Skeletal muscle satellite cell (primary cell): ENCODE data around the gene VPS26A.

Experiments
- H3K27me3 ChIP-seq: 2 replicates; pipeline ENCODE4 v1.7.0; 2013; ENCODE audit warnings: low read length; ENCODE audit not compliant: control insufficient read depth, insufficient read depth
- H3K36me3 ChIP-seq: 2 replicates; pipeline ENCODE4 v1.7.0; 2013; ENCODE audit warnings: mild to moderate bottlenecking, control low read depth, low read length; ENCODE audit not compliant: insufficient read depth
- H3K4me1 ChIP-seq: 2 replicates; pipeline ENCODE4 v1.7.0; 2013; ENCODE audit warnings: low read length; ENCODE audit not compliant: control insufficient read depth, insufficient read depth
- H3K4me2 ChIP-seq: 2 replicates; pipeline ENCODE4 v1.7.0; 2013; ENCODE audit warnings: mild to moderate bottlenecking, low read length
- H3K4me3 ChIP-seq: 2 replicates; pipeline ENCODE4 v1.7.0; 2013; ENCODE audit warnings: low read length
- H3K9ac ChIP-seq: 2 replicates; pipeline ENCODE4 v1.7.0; 2013; ENCODE audit warnings: mild to moderate bottlenecking, low read depth, low read length, moderate library complexity
- H3K9me3 ChIP-seq: replicated peaks from 2 replicates; pipeline ENCODE4 v1.7.0; 2013; ENCODE audit warnings: mild to moderate bottlenecking, control low read depth, low read length

VPS26A gene

DNA sequence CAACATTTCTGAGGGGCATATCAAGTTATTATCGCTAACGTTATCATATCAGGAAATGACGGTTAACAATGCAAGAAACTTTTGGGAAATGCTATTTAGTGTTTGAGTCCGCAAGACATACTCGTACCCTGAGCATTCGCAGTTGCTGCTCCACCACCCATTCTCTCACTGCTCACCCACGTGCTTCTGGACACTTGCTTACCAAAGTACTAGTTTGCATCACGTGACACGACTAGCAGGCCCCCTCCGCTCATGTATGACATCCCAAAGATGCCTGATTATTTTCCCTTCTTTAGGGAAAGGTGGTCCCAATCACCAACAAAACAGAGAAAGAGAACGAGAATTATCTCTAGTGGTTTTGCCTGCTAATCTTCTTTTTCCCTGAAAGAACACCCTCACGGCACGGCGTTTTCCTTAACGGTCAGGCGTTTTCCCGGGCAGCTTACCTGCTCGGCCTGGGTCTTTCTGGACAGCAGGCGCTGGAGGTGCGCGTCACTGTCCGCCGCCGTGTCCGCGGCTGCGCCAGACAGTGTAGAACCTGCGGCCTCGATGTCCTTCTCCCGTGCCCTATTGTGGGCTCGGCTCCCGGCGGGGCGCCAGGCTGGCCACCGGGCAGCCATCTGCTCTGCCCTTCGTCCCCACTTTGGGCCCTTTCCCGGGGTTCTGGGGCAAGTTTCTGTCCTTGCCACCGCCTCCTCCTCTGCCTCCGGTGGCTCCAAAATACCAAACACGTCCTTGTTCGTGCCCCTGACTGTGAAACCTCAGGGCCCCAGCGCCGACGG lies 56.0 kb downstream of the VPS26A start, which contains the start of gene SUPV3L1:
SUPV3L1 (plus strand) TSS at position 492 of the 782 bp plus-strand sequence; CDS start at position 550, 58 bp downstream.
- no peaks in the 10 kb centered on the region for H3K36me3 ChIP-seq
- H3K4me2 ChIP-seq = peak within 1 kb of the TSS; percentile 79
- H3K4me1 ChIP-seq = peaks cover 14% of the 10 kb centered on the region
- H3K9me3 ChIP-seq = no peaks in the 10 kb centered on the region
- peak within 1 kb of the TSS; percentile 91 for H3K9ac ChIP-seq
- peak within 1 kb of the TSS; percentile 86 for H3K4me3 ChIP-seq
- H3K27me3 ChIP-seq = no peaks in the 10 kb centered on the region

DNA sequence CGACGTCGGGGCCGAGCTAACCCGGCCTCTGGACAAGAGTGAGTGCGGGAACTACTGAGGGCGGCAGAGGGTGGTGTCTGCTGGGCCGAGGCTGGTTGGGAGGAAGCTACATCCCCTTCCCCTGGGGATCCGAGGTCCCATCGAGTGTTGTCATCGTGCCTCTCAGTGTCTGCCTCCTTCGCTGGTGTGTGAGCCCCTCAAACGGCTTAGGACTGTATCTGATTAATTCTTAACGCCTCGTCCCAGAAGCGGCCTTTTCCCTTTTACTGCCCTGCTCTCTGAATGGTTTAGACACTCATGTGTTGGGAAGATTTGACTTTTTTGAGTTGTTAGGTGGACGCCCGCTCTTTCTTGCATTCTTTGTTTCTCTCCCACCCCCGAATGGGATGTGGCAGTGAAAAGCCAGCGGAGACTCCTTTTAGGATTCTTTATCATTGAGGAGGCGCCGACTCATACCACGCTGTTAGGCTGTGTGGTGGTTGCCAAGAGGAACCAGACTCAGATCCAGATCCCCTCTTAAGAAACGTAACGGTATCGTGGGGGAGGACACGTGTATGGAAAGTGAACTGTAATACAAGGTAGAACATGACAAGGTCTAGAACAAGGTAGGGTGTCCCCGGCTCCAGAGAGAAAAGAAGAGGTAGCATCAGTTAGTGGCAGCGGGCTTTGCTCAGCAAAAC lies 56.7 kb downstream of the VPS26A start:
- H3K4me3 ChIP-seq = peak overlapping the region; percentile 86

DNA sequence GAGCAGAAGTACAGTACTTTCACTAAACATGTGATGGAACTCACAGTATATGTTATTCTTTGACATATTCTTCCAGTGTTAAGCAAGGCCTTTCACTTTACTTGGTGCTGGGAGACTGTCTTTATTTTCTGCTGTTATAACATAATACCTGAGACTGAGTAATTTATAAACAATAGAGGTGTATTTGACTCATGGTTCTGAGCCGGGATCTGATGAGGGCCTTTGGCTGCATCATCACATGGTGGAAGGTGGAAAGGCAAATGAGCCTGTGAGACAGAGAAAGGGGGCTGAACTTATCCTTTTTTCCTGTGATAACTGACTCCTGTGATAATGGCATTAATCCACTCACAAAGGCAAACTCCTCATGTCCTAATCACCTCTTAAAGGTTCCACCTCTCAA lies 57.5 kb downstream of the VPS26A start:
- peak overlapping the region; percentile 86 for H3K4me3 ChIP-seq
- peaks cover 4% of the 10 kb centered on the region for H3K36me3 ChIP-seq
- peak overlapping the region; percentile 79 for H3K4me2 ChIP-seq
- H3K9ac ChIP-seq = peak overlapping the region; percentile 91
- H3K27me3 ChIP-seq = no peaks in the 10 kb centered on the region
- peaks cover 14% of the 10 kb centered on the region for H3K4me1 ChIP-seq
- no peaks in the 10 kb centered on the region for H3K9me3 ChIP-seq

More for the DNA sequence above, 56.7 kb downstream of the VPS26A start:
- peak overlapping the region; percentile 91 for H3K9ac ChIP-seq
- H3K36me3 ChIP-seq = no peaks in the 10 kb centered on the region
- H3K4me2 ChIP-seq = peak overlapping the region; percentile 79
- peaks cover 14% of the 10 kb centered on the region for H3K4me1 ChIP-seq
- no peaks in the 10 kb centered on the region for H3K9me3 ChIP-seq
- no peaks in the 10 kb centered on the region for H3K27me3 ChIP-seq

DNA sequence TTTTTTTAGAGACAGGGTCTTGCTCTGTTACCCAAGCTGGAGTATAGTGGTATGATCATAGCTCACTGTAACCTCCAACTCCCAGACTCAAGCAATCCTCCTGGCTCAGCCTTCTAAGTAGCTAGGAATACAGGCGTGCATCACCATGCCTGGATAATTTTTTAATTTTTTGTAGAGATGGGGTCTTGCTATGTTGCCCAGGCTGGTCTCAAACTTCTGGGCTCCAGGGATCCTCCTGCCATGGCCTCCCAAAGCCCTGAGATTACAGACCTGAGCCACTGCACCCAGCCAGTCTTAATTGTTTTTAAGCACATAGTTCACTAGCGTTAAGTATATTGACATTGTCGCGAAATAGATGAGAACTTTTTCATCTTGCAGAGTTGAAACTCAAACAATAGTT lies 58.0 kb downstream of the VPS26A start:
- Histone ChIP-seq H3K4me1 (peaks cover 14% of the 10 kb centered on the region), H3K27me3 (no peaks in the 10 kb centered on the region), H3K36me3 (peaks cover 10% of the 10 kb centered on the region), H3K4me3 (no peak overlapping the region), H3K9me3 (no peaks in the 10 kb centered on the region), H3K9ac (no peak overlapping the region), H3K4me2 (no peak overlapping the region)

DNA sequence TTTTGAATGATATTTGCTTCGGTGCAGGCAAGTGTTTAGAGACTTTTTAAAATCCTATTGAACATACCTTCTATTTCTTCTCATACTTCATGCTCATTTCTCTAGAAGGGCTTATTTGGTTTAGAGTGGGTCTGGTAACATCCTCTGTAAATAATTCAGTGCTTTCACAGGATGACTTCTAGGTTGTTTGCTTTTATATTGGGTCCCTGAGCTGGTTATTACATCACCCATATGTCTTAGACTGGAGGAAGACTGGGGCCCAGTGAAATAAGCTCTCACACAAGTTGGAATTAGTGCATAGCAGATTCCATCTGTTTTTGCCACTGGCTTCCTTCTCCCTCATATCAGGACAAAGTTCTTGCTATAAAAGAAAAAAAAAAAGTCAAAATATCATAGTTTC lies 62.5 kb downstream of the VPS26A start:
- H3K4me3 ChIP-seq = no peak overlapping the region
- H3K4me2 ChIP-seq = no peak overlapping the region
- H3K4me1 ChIP-seq = peaks cover under 1% of the 10 kb centered on the region
- no peaks in the 10 kb centered on the region for H3K27me3 ChIP-seq
- H3K9me3 ChIP-seq = no peaks in the 10 kb centered on the region
- no peak overlapping the region for H3K9ac ChIP-seq
- peaks cover 32% of the 10 kb centered on the region for H3K36me3 ChIP-seq

DNA sequence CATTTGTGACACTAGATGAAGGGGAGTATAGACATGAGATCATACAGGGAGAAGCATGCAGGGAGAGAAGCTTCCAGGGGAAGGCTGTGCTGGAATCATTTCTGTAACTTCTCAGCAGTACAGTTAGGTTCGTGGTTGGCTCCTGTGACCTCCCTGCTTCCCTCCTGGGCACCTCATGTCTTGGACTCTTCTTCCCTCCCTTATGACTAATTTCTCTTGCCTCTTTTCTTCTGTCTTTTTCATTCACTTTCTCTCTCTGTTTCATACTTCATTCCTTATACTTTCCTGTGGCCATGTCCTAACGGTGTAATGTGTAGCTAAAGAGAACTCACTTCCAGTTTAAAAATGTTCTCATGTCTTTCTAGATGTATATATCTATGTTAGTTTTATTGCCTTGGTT lies 77.1 kb downstream of the VPS26A start:
- peaks cover 28% of the 10 kb centered on the region for H3K36me3 ChIP-seq
- H3K27me3 ChIP-seq = no peaks in the 10 kb centered on the region
- no peak overlapping the region for H3K4me3 ChIP-seq
- no peaks in the 10 kb centered on the region for H3K4me1 ChIP-seq
- H3K4me2 ChIP-seq = no peak overlapping the region
- H3K9me3 ChIP-seq = no peaks in the 10 kb centered on the region
- H3K9ac ChIP-seq = no peak overlapping the region

DNA sequence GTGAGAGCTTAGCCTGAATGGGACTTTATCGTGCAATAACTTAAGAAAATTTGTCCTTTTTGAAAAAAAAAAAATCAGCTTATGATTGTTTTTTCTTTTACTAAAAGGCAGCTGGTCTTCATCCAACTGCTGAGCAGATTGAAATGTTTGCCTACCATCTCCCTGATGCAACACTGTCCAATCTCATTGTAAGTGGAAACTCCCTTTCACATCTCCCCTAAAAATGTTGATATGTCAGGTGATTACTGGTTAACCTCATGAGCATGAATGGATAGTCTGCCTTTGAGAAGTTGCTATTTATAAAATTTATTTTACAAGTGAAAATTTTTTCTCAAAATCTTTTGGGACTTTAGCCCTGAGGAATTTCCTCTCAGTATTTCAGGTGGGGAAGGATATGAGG lies 78.4 kb downstream of the VPS26A start:
- no peaks in the 10 kb centered on the region for H3K9me3 ChIP-seq
- no peak overlapping the region for H3K9ac ChIP-seq
- no peaks in the 10 kb centered on the region for H3K27me3 ChIP-seq
- H3K4me3 ChIP-seq = no peak overlapping the region
- H3K36me3 ChIP-seq = peaks cover 37% of the 10 kb centered on the region
- no peak overlapping the region for H3K4me2 ChIP-seq
- H3K4me1 ChIP-seq = no peaks in the 10 kb centered on the region

DNA sequence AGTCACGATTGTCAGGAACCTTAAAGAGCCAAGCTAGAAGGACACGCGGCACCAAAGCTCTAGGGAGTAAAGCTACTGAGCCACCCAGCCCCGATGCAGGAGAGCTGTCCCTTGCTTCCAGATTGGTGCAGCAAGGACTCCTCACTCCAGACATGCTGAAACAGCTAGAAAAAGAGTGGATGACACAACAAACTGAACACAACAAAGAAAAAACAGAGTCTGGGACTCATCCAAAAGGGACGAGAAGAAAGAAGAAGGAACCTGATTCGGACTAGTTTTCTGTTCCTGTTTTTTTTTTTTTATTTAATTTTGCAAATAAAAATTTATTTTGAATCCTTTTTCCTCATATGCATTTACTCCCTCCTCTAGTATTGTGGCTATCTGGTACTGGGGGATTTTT lies 84.8 kb downstream of the VPS26A start:
- Histone ChIP-seq H3K4me3 (no peak overlapping the region), H3K4me1 (no peaks in the 10 kb centered on the region), H3K9me3 (no peaks in the 10 kb centered on the region), H3K9ac (no peak overlapping the region), H3K36me3 (peaks cover 36% of the 10 kb centered on the region), H3K4me2 (no peak overlapping the region), H3K27me3 (no peaks in the 10 kb centered on the region)

DNA sequence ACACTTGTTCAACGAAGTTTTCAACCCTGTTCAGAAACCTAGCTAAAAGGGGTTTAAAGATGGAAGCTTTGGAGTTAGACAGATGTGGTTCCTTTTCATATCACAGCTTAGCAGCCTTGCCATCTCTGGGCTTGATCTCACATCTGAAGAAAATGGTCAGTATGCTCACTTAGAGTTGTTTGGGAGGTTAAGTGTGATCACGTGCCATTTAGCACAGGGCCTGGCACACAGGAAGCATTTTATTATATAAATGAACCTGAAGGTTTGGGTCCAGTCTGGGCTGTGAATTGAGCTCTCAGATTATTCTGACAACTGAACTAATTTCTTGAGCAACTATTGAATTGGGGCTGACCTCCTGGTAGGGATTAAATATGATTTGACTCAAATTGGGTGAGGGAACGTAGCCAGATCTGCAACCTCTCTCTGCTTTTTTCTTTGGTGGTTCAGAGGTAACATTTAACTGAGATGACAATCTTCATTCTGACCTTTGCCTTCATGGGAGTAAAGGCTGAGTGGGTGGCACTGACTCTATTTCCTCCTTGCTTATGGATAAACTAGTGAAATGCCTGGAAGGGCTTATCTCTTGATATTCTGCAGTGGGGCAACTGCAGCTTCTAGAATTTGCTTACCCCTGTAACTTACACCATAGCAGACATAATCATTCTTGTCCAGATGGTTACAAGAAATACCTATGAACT lies 86.0 kb downstream of the VPS26A start:
- no peaks in the 10 kb centered on the region for H3K4me1 ChIP-seq
- no peak overlapping the region for H3K9ac ChIP-seq
- peaks cover 35% of the 10 kb centered on the region for H3K36me3 ChIP-seq
- no peak overlapping the region for H3K4me2 ChIP-seq
- no peaks in the 10 kb centered on the region for H3K9me3 ChIP-seq
- H3K4me3 ChIP-seq = no peak overlapping the region
- H3K27me3 ChIP-seq = no peaks in the 10 kb centered on the region

DNA sequence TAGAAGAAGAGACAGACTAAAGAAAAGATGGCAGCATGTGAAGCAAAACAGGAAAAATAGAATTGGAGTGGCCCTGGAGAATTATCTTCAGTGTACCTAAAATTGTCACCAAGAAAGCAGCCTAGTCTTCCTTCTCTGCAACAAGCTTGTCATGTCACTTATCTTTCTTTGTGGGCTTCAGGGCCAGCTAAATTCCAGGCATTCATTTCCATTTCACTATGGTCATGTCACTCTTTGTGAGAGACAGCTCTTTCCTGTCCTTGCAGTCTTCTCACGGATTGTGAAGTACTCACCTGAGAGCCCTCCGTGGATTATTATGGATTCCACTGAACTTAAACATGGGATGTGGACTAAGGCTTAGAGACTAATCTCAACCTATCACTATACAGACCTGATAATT lies 87.1 kb downstream of the VPS26A start:
- Histone ChIP-seq H3K36me3 (peaks cover 26% of the 10 kb centered on the region), H3K4me1 (peaks cover 5% of the 10 kb centered on the region), H3K4me3 (no peak overlapping the region), H3K9me3 (no peaks in the 10 kb centered on the region), H3K4me2 (no peak overlapping the region), H3K27me3 (no peaks in the 10 kb centered on the region), H3K9ac (no peak overlapping the region)

DNA sequence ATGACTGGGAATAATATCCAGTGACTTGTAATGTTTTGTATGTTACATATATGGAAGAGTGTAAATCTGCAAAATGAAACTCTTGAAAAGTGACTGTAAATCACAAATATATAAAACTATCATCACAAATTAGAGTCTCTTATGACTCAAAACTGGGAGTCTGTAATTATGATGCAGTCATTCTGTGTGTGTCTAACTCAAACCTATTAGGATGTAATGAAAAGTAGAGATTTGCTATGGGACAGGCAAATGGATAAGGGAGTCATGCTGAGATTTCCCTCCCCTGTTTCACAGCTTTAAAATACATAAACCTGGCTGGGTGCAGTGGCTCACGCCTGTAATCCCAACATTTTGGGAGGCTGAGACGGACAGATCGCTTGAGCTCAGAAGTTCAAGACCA lies 87.5 kb downstream of the VPS26A start:
- Histone ChIP-seq H3K4me3 (no peak overlapping the region), H3K4me1 (peaks cover 5% of the 10 kb centered on the region), H3K9me3 (no peaks in the 10 kb centered on the region), H3K4me2 (no peak overlapping the region), H3K27me3 (no peaks in the 10 kb centered on the region), H3K9ac (no peak overlapping the region), H3K36me3 (peaks cover 22% of the 10 kb centered on the region)
